ENCODE data around the gene FKRP.
"Not testable (repeated sequence)": the region's sequence is repeated elsewhere in the genome, so short reads cannot be mapped to it uniquely, and the experiment has no call there.

Gene FKRP

DNA sequence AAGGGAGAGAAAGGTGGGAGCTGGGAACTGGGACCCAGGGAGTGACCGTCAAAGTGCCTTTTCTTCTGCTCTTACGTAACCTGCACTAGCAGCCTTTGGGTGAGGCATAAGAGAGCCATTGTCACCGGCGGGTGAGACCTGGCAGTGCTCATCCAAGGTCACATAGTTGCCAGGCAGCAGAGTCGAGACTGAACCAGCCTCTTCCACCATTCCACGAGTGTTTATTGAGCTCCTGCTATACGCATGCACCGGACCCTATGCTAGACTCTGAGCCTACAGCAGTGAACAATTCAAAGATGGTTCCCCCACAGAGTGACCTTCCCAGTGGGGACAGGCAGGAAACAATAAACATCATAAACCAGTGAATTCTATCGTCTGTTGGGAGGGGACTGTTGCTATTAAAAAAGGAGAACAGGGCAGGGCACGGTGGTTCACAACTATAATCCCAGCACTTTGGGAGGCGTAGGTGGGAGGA is 19.0 kb downstream of the FKRP start:
- H3K27ac ChIP-seq = no peak overlapping the region
- H3K4me1 ChIP-seq = peaks cover 0 to 28% (median 9%) of the 10 kb centered on the region in 4 donors
- no peaks in the 10 kb centered on the region for H3K9me3 ChIP-seq
- no peaks in the 10 kb centered on the region for H3K36me3 ChIP-seq
- no peaks in the 10 kb centered on the region for H3K27me3 ChIP-seq
- TF ChIP-seq, protein P1, sequence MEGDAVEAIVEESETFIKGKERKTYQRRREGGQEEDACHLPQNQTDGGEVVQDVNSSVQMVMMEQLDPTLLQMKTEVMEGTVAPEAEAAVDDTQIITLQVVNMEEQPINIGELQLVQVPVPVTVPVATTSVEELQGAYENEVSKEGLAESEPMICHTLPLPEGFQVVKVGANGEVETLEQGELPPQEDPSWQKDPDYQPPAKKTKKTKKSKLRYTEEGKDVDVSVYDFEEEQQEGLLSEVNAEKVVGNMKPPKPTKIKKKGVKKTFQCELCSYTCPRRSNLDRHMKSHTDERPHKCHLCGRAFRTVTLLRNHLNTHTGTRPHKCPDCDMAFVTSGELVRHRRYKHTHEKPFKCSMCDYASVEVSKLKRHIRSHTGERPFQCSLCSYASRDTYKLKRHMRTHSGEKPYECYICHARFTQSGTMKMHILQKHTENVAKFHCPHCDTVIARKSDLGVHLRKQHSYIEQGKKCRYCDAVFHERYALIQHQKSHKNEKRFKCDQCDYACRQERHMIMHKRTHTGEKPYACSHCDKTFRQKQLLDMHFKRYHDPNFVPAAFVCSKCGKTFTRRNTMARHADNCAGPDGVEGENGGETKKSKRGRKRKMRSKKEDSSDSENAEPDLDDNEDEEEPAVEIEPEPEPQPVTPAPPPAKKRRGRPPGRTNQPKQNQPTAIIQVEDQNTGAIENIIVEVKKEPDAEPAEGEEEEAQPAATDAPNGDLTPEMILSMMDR (IDR thresholded peaks at IDR 0.05) = no peak
- intact Hi-C loops (cut with DNase I; ENCODE audit: low total_unique reads) = no loop called here
- no peak overlapping the region for H3K4me3 ChIP-seq
- DNase-seq = no peak

DNA sequence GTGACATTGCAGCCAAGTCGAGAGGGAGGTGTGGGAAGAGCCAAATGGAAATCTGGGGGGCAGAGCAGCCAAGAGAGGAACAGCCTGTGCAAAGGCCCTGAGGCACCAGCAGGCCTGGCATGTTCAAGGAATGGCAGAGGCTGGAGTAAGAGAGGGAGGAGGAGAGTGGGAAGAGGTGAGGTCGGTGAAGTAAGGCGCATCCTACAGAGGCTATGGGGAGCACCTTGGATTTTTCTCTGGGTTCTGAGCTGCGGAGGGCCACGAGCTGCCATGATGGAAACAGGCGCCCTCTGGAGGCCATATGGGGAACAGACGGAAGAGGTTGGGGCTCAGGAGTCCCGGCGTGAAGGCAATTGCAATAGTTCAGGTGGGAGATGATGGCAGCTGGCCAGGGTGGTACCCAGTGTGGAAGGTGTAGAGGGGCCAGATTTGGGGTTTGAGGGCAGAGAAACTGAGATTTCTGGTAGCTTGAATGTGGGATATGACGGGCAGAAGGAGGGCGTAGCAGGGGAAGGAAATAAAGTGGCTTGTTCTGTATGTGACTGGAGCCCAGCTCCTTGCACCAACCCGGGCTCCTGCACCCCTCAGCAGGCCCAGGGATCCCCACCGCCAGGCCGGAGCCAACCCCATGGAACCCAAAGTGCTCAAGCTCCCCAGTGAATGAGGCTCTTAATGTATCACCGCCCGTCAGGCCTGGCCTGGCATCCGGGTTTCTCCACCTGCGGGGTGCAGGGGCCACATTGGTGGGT is 20.9 kb downstream of the FKRP start:
- Histone ChIP-seq H3K27ac (no peak overlapping the region), H3K4me3 (no peak overlapping the region), H3K36me3 (no peaks in the 10 kb centered on the region), H3K27me3 (no peaks in the 10 kb centered on the region), H3K4me1 (peaks cover 0 to 9% (median 0%) of the 10 kb centered on the region in 4 donors), H3K9me3 (no peaks in the 10 kb centered on the region)
- TF ChIP-seq, protein P1 (IDR thresholded peaks at IDR 0.05) = peak; percentile 46 to 58
- peak in 1 of 2 donors; percentile 51 for DNase-seq
- intact Hi-C loops (cut with DNase I; ENCODE audit: low total_unique reads) = no loop called here

DNA sequence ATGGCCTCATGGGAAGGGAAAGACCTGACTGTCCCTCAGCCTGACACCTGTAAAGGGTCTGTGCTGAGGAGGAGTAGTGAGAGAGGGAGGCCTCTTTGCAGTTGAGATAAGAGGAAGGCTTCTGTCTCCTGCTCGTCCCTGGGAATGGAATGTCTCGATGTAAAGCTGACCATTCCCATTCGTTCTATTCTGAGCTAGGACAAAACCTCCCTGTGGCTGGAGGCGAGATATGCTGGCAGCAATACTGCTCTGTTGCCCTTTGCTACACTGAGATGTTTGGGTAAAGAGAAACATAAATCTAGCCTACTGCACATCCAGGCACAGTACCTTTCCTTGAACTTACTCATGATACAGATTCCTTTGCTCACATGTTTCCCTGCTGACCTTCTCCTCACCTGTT is 22.9 kb downstream of the FKRP start:
- H3K27ac ChIP-seq = peak overlapping the region in 1 of 2 donors; percentile 35
- H3K27me3 ChIP-seq; H3K4me1 ChIP-seq; DNase-seq; H3K4me3 ChIP-seq; H3K9me3 ChIP-seq; intact Hi-C loops (cut with DNase I; ENCODE audit: low total_unique reads); H3K36me3 ChIP-seq: not testable (repeated sequence)

DNA sequence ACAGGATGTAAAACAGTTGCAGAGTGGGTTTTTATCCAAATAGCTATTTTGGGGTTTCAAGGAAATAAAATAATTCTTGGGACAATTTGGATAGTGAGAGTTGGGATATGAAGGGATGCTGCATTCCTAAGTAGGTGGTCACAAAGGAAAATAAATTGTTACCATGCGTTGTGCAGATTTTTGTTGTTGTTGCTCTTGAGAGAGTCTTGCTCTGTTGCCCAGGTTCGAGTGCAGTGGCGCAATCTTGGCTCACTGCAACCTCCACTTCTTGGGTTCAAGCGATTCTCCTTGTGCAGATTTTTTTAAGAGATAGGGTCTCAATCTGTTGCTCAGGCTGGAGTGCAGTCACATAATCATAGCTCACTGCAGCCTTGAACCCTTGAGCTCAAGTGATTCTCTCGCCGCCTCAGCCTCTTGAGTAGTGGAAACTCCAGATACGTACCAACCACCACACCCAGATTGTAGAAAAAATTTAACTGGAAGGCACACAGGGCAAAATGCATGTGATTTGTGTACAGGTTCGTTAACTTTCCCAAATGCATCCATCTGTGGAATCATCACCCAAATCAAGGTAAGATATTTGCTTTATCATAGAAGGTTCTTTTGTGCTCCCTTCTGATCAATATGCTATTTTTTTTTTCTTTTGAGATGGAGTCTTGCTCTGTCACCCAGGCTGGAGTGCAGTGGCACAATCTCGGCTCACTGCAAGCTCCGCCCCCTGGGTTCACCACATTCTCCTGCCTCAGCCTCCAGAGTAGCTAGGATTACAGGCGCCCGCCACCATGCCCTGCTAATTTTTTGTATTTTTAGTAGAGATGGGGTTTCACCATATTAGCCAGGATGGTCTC is 26.5 kb downstream of the FKRP start:
- Histone ChIP-seq H3K4me1 (peaks cover 0 to 8% (median 0%) of the 10 kb centered on the region in 4 donors), H3K27ac (no peak overlapping the region), H3K9me3 (no peaks in the 10 kb centered on the region), H3K36me3 (peaks cover 28 to 38% (median 31%) of the 10 kb centered on the region in 3 donors), H3K4me3 (no peak overlapping the region), H3K27me3 (no peaks in the 10 kb centered on the region)
- no peak for DNase-seq
- TF ChIP-seq, protein P1 (IDR thresholded peaks at IDR 0.05) = no peak
- intact Hi-C loops (cut with DNase I; ENCODE audit: low total_unique reads) = no loop called here

DNA sequence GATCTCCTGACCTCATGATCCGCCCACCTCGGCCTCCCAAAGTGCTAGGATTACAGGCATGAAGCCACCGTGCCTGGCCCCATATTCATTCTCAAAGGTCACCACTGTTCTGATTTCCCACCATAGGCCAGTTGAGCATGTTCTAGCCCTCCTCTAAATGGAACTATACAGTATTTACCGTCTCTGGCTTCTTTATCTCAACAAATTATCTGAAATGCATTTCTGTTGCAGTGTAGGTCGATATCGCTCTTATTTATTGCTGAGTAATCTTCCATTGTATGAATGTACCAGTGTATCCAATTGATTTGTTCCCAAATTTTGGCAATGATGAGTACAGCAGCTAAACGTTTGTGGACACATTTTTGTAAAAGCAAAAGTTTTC is 27.2 kb downstream of the FKRP start:
- intact Hi-C loops (cut with DNase I; ENCODE audit: low total_unique reads) = no loop called here
- H3K27ac ChIP-seq = no peak overlapping the region
- H3K4me1 ChIP-seq = peaks cover 0 to 8% (median 0%) of the 10 kb centered on the region in 4 donors
- H3K9me3 ChIP-seq = no peaks in the 10 kb centered on the region
- TF ChIP-seq, protein P1 (IDR thresholded peaks at IDR 0.05) = no peak
- peaks cover 34 to 44% (median 37%) of the 10 kb centered on the region in 3 donors for H3K36me3 ChIP-seq
- no peak for DNase-seq
- no peaks in the 10 kb centered on the region for H3K27me3 ChIP-seq
- H3K4me3 ChIP-seq = no peak overlapping the region
